GM13976 (cell line): ENCODE data around the gene RFWD3.

Experiments used
- DNase-seq: peaks from one replicate; pipeline ENCODE4 v3.0.0; 2012; ENCODE audit warnings: low spot score
- in situ Hi-C: fragments of 300-500 bp; cut with MboI; formaldehyde crosslinking; loops from one replicate; pipeline ENCODE4 v1.12.0; 2022; ENCODE audit warnings: low sequenced_read_pairs, mixed read lengths, inconsistent platforms; ENCODE audit not compliant: unreplicated experiment
- TF ChIP-seq, protein P1 (sequence below): IDR thresholded peaks from 2 replicates; pipeline ENCODE4 v1.5.1; 2012; ENCODE audit warnings: borderline replicate concordance, mild to moderate bottlenecking; ENCODE audit not compliant: insufficient read depth; ENCODE audit errors: extremely low read depth, missing control alignments, control extremely low read depth

RFWD3 gene

DNA sequence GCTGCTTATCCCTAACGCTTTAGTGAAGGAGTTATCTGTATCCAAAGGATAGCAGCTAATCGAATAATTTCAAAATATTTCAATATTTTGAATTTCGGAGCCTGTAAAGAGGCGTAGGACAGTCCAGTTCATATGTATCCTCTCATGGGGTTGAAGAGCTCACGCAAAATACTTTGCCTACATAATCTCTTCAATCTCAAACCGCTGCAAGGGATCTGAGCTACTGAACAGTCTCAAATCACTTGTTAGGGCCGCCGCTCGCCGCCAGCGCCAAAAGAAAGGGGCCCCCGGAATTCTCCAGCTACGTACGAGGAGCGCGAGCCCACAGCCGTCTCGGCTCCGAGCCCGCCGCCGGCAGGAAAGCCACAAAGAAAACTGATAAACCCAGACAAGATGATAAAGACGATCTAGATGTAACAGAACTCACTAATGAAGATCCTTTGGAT, 601 bp upstream of the RFWD3 start:
- TF ChIP-seq, protein P1, sequence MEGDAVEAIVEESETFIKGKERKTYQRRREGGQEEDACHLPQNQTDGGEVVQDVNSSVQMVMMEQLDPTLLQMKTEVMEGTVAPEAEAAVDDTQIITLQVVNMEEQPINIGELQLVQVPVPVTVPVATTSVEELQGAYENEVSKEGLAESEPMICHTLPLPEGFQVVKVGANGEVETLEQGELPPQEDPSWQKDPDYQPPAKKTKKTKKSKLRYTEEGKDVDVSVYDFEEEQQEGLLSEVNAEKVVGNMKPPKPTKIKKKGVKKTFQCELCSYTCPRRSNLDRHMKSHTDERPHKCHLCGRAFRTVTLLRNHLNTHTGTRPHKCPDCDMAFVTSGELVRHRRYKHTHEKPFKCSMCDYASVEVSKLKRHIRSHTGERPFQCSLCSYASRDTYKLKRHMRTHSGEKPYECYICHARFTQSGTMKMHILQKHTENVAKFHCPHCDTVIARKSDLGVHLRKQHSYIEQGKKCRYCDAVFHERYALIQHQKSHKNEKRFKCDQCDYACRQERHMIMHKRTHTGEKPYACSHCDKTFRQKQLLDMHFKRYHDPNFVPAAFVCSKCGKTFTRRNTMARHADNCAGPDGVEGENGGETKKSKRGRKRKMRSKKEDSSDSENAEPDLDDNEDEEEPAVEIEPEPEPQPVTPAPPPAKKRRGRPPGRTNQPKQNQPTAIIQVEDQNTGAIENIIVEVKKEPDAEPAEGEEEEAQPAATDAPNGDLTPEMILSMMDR: no peak

DNA sequence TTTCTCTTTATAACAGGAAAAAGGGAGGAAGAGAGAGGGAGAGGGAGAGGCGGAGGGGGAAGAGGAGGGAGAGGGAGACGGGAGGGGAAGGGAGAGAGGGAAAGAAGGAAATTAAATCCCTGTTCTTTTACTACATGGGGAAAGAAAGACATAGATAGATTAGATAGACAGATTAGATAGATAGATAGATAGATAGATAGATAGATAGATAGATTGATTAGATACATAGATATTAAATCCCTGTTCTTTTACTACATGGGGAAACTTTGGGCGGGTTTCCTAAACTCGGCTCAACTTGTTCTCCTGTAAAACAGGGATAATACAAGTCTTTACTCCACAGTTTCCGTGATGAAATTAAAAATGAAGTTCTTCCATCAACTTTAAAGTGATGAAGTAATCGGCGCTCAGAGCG, 661 bp downstream of the RFWD3 start:
- no peak for DNase-seq
- TF ChIP-seq, protein P1: no peak
- in situ Hi-C loops: no loop called here

More for the DNA sequence above, 601 bp upstream of the RFWD3 start:
- peak; percentile 44 for DNase-seq
- in situ Hi-C loops: no loop called here

DNA sequence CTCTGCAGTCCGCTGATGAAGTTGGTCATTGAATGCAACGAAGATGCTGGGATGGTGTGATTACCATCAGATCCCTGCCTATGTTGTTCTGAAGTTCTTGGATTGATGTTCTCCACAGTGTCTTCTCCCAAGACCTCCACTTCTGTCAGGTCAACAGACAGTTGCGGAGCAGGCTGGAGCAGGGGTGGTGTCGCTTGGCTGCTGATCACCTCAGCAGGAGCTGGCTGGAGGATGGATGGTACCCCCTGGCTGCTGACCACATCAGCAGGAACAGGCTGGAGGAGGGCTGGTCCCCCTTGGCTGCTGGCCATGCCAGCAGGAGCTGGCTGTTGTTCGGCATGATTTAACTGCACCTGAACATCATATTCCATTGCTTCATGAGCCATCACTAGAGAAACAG, 5.6 kb downstream of the RFWD3 start:
- DNase-seq: no peak
- TF ChIP-seq, protein P1: no peak
- in situ Hi-C loops: no loop called here

DNA sequence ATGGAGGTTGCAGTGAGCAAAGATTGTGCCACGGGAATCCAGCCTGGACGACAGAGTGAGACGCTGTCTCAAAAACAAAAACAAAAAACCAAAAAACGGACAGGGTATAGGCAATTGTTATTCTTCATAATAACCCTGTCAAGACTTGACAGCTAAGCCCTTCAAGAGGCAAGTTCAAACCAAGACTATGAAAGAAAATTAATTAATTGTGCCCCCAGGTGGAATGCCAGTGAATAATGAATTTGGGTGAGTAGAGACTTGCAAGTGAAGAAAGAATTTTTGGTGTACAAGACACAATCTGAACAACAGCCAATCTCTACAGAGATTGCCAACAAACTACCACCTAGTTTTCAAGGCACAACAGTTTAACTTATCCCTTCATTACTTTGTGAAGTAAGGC, 6.3 kb downstream of the RFWD3 start:
- in situ Hi-C loops: no loop called here
- DNase-seq: no peak
- TF ChIP-seq, protein P1: no peak

DNA sequence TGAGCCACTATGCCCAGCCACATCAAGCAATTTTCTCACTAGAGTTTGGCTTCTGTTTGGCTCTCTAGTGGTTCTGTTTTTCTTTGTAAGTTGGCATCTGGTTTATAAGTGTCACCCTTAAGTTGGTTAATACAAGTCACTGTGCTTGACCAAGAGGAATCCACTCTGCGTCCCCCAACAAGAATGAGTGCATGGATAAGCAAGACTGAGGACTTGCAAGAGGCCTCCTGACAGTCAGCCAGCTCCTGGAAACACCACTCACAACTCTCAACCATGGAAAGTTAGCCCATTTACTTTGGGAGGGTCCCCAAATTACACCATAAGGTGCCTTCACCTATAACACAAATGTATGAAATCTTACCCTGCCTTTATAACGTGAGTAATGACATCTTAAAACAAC, 7.6 kb downstream of the RFWD3 start:
- no peak for DNase-seq
- TF ChIP-seq, protein P1: no peak
- in situ Hi-C loops: no loop called here

DNA sequence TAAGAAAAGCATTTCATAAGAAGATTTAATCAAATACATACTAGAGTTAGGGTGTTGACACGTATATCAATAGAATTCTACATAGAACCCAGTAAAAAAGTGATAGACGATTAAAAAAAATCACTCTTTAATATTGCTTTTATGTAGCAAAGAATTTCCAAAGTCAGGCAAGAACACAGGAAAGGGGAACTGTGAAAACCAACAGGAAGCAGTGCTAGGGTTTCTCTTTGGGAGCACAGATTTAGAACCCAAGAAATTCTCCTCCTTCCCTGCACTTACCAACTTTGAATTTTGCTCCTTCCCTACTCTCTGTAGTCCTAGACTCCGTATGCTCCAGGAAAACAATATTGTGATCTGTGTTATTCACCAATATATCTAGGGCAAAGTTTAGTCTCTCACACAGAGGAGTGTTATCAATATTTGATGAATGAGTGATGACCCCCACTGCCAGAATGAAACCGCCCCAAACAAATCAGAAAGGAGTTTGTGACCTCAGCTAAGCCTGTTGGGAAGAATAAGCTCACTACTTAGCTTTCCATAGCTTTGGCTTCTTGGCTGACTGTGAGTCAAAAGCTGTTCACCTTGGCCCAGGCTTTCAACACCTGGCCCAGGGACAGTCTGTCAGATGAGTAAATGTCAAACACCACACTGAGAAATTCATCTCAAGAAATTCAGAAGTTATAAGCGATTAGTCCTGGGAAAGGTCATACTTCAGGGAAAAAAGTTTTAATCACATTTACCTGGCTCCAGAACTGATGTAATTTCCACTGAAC, 8.6 kb downstream of the RFWD3 start:
- in situ Hi-C loops: no loop called here
- TF ChIP-seq, protein P1: no peak
- DNase-seq: no peak
